GM23248 (cell line): ENCODE results near the gene MYADML2. TPM values are rescaled to one million over a fixed set of nuclear protein-coding genes. Genes with fewer than 3 reads are reported as not detected.
"Not testable (repeated sequence)": the region's sequence is repeated elsewhere in the genome, so short reads cannot be mapped to it uniquely, and the experiment has no call there.

Source experiments
- DNase-seq: peaks from one replicate; pipeline ENCODE4 v3.0.0-alpha.2; 2015
- H2AFZ ChIP-seq: fragments of 200-600 bp; sonication (generic); 2 replicates; pipeline ENCODE4 v1.6.1; 2016; ENCODE audit warnings: antibody characterized with exemption
- H3F3A ChIP-seq: fragments of 200-600 bp; sonication (generic); 2 replicates; pipeline ENCODE4 v1.6.1; 2016; ENCODE audit warnings: mild to moderate bottlenecking, antibody characterized with exemption, mixed run types; ENCODE audit not compliant: insufficient read depth
- H3K27ac ChIP-seq: fragments of 200-600 bp; sonication (generic); 2 replicates; pipeline ENCODE4 v1.5.1; 2016; ENCODE audit warnings: mild to moderate bottlenecking
- H3K27me3 ChIP-seq: fragments of 200-600 bp; sonication (generic); replicated peaks from 2 replicates; pipeline ENCODE4 v1.6.1; 2016; ENCODE audit warnings: mild to moderate bottlenecking; ENCODE audit not compliant: insufficient read depth
- H3K36me3 ChIP-seq: fragments of 200-600 bp; sonication (generic); 2 replicates; pipeline ENCODE4 v1.6.1; 2016; ENCODE audit warnings: low read depth, mild to moderate bottlenecking
- H3K4me1 ChIP-seq: fragments of 200-600 bp; sonication (generic); 2 replicates; pipeline ENCODE4 v1.6.1; 2016; ENCODE audit warnings: mild to moderate bottlenecking; ENCODE audit not compliant: insufficient read depth
- H3K4me2 ChIP-seq: fragments of 200-600 bp; sonication (generic); one replicate; pipeline ENCODE4 v1.6.1; 2016; ENCODE audit warnings: mild to moderate bottlenecking; ENCODE audit not compliant: unreplicated experiment
- H3K4me3 ChIP-seq: fragments of 200-600 bp; sonication (generic); 2 replicates; pipeline ENCODE4 v1.5.1; 2016; ENCODE audit warnings: mild to moderate bottlenecking
- H3K79me2 ChIP-seq: fragments of 200-600 bp; sonication (generic); 2 replicates; pipeline ENCODE4 v1.6.1; 2016; ENCODE audit warnings: mild to moderate bottlenecking; ENCODE audit not compliant: insufficient read depth
- H3K9ac ChIP-seq: fragments of 200-600 bp; sonication (generic); 2 replicates; pipeline ENCODE4 v1.6.1; 2016; ENCODE audit warnings: mild to moderate bottlenecking
- H3K9me2 ChIP-seq: fragments of 200-600 bp; sonication (generic); 2 replicates; pipeline ENCODE4 v1.6.1; 2016; ENCODE audit warnings: mixed run types, mild to moderate bottlenecking, moderate library complexity; ENCODE audit not compliant: insufficient read depth
- H3K9me3 ChIP-seq: fragments of 200-600 bp; sonication (generic); one replicate; pipeline ENCODE4 v1.6.1; 2017; ENCODE audit warnings: low read depth
- H4K20me1 ChIP-seq: fragments of 200-600 bp; sonication (generic); 2 replicates; pipeline ENCODE4 v1.6.0; 2016; ENCODE audit not compliant: insufficient read depth
- EZH2 ChIP-seq: fragments of 200-600 bp; sonication (generic); IDR thresholded peaks from 2 replicates; pipeline ENCODE4 v1.6.1; 2018; ENCODE audit warnings: antibody characterized with exemption, mild to moderate bottlenecking; ENCODE audit not compliant: insufficient read depth, poor library complexity, severe bottlenecking
- EZH2phosphoT487 ChIP-seq: fragments of 200-600 bp; sonication (generic); IDR thresholded peaks from 2 replicates; pipeline ENCODE4 v1.6.1; 2018; ENCODE audit warnings: antibody characterized with exemption, moderate library complexity, mild to moderate bottlenecking, low read depth; ENCODE audit not compliant: insufficient read depth
- WGBS, 2 experiments: methylation state at CpG; one replicate each; pipeline ENCODE4 v1.1.6; 2015 to 2017; ENCODE audit warnings: low lambda C conversion rate in 2 of 2, low coverage in 1 of 2; ENCODE audit errors: missing lambda C conversion rate in 2 of 2; 5-methylcytosine and 5-hydroxymethylcytosine counted together
- in situ Hi-C: fragments of 300-500 bp; cut with MboI; formaldehyde crosslinking; loops from 2 replicates; pipeline ENCODE4 v1.15.0; 2020
- polyA plus RNA-seq: library from polyadenylated mRNA; unstranded; fragments of >200 nt; fragmentation: Nextera tagmentation; extraction: Ambion mirVana; gene quantifications from 2 replicates; pipeline ENCODE4 v1.2.1, GENCODE V29; 2016
- total RNA-seq: library from RNA; depleted of rRNA; stranded (reverse); fragments of >200 nt; shearing (Covaris generic); gene quantifications from 2 replicates; pipeline ENCODE4 v1.2.3, GENCODE V29; 2014

The MYADML2 gene
- total and polyA plus RNA-seq, 2 experiments from 2014 or later: not detected

DNA sequence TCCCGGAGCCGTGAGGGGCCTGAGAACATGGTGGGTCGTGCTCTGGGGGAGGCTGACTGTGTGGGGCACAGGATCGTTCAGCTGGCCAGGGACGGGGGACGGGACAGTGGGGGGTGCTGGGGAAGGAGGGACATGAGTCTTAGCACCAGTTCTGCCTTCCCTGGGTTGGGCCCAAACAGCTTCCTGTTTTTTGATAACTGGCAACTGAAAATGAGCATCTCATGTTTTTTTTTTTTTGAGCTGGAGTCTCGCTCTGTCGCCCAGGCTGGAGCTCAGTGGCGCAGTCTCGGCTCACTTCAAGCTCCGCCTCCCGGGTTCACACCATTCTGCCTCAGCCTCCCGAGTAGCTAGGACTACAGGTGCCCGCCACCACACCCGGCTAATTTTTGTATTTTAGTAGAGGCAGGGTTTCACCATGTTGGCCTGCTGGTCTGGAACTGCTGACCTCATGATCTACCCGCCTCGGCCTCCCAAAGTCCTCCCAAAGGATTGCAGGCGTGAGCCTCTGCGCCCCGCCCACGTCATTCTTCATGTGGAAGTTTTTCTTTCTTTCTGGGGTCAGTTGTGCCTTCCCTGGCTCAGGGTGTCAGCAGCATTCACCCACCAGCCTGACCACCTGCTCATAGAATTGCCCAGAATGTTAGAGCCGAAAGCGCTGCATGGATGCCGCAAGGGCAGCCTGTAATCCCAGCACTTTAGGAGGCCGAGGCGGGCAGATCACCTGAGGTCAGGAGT, 36.8 kb upstream of the MYADML2 start:
- in situ Hi-C loops: no loop called here
- WGBS, 2 experiments: 94 to 95% methylated on average over 26 of the region's 26 CpGs
- DNase-seq: no peak

DNA sequence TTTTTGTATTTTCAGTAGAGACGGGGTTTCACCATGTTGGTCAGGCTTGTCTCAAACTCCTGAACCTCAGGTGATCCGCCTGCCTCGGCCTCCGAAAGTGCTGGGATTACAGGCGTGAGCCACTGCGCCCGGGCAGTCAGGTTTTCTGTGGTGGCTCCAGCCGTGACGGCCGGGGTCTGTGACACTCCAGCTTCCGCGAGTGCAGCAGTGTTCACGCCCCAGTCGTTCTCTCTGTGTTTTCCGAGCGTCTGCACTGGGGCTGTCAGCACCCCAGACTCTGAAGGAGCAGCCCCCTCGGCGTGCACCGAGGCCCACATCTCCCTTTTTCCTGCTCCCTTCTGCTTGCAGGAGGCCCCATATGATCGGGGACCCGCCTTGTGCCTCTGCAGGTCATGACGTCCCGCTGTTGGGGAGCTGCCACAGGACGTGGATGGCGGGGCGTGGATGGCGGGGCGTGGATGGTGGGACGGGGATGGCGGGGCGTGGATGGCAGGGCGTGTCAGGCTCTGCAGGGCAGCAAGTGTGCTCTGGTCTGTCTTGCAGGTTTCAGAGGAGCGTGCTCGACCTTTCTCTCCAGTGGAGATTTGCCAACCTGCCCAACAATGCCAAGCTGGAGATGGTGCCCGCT, 36.1 kb upstream of the MYADML2 start:
- WGBS, 2 experiments: 95% methylated on average over 30 to 35 of the region's 35 CpGs

More for the DNA sequence above, 36.8 kb upstream of the MYADML2 start:
- Histone ChIP-seq H3K4me2 (no peak overlapping the region), H3K27me3 (no peaks in the 10 kb centered on the region), H3F3A (no peaks in the 10 kb centered on the region), H3K4me1 (no peaks in the 10 kb centered on the region), H3K79me2 (0 out of 2 replicates have a peak, but pooled peaks cover 6% of the 10 kb centered on the region), H3K36me3 (no peaks in the 10 kb centered on the region; the same call in 1 of the 2 replicates), H2AFZ (no peak overlapping the region), H3K27ac (no peak overlapping the region), H4K20me1 (no peaks in the 10 kb centered on the region), H3K9me2 (no peaks in the 10 kb centered on the region), H3K9ac (no peak overlapping the region), H3K9me3 (no peaks in the 10 kb centered on the region), H3K4me3 (no peak overlapping the region)
- no peak for TF ChIP-seq EZH2
- TF ChIP-seq EZH2phosphoT487: no peak

DNA sequence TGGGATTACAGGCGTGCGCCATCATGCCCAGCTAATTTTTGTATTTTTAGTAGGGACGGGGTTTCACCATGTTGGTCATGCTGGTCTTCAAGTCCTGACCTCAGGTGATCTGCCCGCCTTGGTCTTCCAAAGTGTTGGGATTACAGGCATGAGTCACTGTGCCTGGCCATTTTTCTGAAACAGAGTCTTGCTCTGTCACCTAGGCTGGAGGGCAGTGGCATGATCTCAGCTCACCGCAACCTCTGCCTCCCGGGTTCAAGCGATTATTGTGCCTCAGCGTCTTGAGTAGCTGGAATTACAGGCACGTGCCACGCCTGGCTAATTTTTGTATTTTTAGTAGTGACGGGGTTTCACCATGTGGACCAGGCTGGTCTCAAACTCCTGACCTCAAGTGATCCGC, 34.5 kb upstream of the MYADML2 start:
- H3K27ac ChIP-seq, H4K20me1 ChIP-seq, in situ Hi-C loops, H3K9me3 ChIP-seq, H3K4me3 ChIP-seq, H3F3A ChIP-seq, H3K36me3 ChIP-seq, DNase-seq, H3K9ac ChIP-seq, H3K27me3 ChIP-seq, H3K9me2 ChIP-seq, H3K4me2 ChIP-seq, H2AFZ ChIP-seq, H3K4me1 ChIP-seq, H3K79me2 ChIP-seq: not testable (repeated sequence)
- 98% methylated on average over 12 of the region's 12 CpGs for WGBS, 2 experiments

More for the DNA sequence above, 36.1 kb upstream of the MYADML2 start:
- in situ Hi-C loops: no loop called here
- Histone ChIP-seq H2AFZ (no peak overlapping the region), H3K79me2 (0 out of 2 replicates have a peak, but pooled peaks cover 6% of the 10 kb centered on the region), H3K4me2 (no peak overlapping the region), H3K36me3 (no peaks in the 10 kb centered on the region; the same call in 1 of the 2 replicates), H4K20me1 (no peaks in the 10 kb centered on the region), H3K4me3 (no peak overlapping the region), H3K27ac (no peak overlapping the region), H3K9me2 (no peaks in the 10 kb centered on the region), H3K9ac (no peak overlapping the region), H3K9me3 (no peaks in the 10 kb centered on the region), H3K27me3 (no peaks in the 10 kb centered on the region), H3F3A (no peaks in the 10 kb centered on the region), H3K4me1 (no peaks in the 10 kb centered on the region)
- no peak for TF ChIP-seq EZH2
- no peak for TF ChIP-seq EZH2phosphoT487
- DNase-seq: no peak

DNA sequence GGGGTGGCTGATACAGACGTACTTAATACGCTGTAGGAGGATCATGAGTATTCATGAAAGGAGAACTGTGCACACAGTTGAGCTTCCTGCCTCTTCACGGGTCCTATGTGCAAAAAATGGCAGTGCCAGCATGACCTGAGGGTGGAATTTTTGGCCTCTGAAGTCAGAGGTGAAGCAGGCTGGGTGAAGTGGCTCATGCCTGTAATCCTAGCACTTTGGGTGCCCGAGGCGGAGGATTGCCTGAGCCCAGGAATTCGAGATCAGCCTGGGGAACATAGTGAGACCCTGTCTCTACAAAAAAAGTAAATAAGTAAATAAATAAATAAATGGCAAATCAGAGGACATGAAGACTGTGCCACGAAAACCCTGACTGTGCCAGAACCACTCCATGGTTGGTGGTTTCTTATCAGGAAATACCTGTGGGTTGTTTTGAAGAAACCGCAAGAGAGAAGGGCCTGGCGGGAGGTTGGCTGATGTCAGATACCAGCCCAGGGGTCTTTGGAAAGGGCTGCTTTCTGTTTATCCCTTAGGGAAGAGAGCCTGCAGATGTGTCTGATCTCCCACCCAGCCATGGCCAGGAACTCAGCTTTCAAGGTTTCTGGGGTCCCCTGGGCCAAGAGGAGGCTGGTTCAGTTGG, 33.8 kb upstream of the MYADML2 start:
- Histone ChIP-seq H4K20me1 (no peaks in the 10 kb centered on the region), H3K79me2 (0 out of 2 replicates have a peak, but pooled peaks cover 6% of the 10 kb centered on the region), H3K4me3 (no peak overlapping the region), H3K27ac (no peak overlapping the region), H3K9me2 (no peaks in the 10 kb centered on the region), H3K27me3 (no peaks in the 10 kb centered on the region), H3K9ac (no peak overlapping the region), H3K9me3 (no peaks in the 10 kb centered on the region), H3K36me3 (no peaks in the 10 kb centered on the region; the same call in 1 of the 2 replicates), H3F3A (no peaks in the 10 kb centered on the region), H3K4me2 (no peak overlapping the region), H2AFZ (no peak overlapping the region), H3K4me1 (no peaks in the 10 kb centered on the region)
- WGBS, 2 experiments: 89 to 90% methylated on average over 9 of the region's 9 CpGs
- in situ Hi-C loops: no loop called here
- DNase-seq: no peak
- no peak for TF ChIP-seq EZH2
- TF ChIP-seq EZH2phosphoT487: no peak
